Measurements from ENCODE around the gene TNN. TPM values are rescaled to one million over a fixed set of nuclear protein-coding genes. Genes with fewer than 3 reads are reported as not detected.

The TNN gene
- total and polyA plus RNA-seq, 2 experiments from 2014 or later, result 0.18 to 0.31 TPM

GRCh38 chr1:175116210-175116798 is 48.7 kb downstream of the TNN start:
- no peak overlapping the region for H3K4me2 ChIP-seq
- peaks cover 20% of the 10 kb centered on the region for H3K9me3 Mint-ChIP-seq
- H3K4me3 Mint-ChIP-seq, result no peak overlapping the region

More at GRCh38 chr1:175116210-175116798, 48.7 kb downstream of the TNN start:
- H3K36me3 ChIP-seq (ENCODE audit: insufficient read depth), result no peaks in the 10 kb centered on the region
- Mint-ChIP-seq H3K4me1 (no peaks in the 10 kb centered on the region), H3K27me3 (ENCODE audit: insufficient read depth, low read depth, poor library complexity) (peaks cover 3% of the 10 kb centered on the region), H3K36me3 (ENCODE audit: low read depth) (peaks cover 6% of the 10 kb centered on the region; the same call in 2 of the 3 replicates), H3K27ac (no peak overlapping the region)
- no peaks in the 10 kb centered on the region for H3F3A ChIP-seq (replicated peaks; ENCODE audit: low read depth)
- DNase-seq (ENCODE audit: low spot score) (no peak), ATAC-seq (no peak)
- no peaks in the 10 kb centered on the region for H3K4me1 ChIP-seq (ENCODE audit: insufficient read depth)
- TF ChIP-seq ZNF462 (CRISPR knock-in tag; IDR thresholded peaks at IDR 0.05) (no peak), ETS1 (IDR thresholded peaks at IDR 0.05) (no peak), POLR2AphosphoS5 (IDR thresholded peaks at IDR 0.05; ENCODE audit: low read depth) (no peak), NANOG (IDR thresholded peaks at IDR 0.05; ENCODE audit: borderline replicate concordance) (no peak), CTCF (conservative IDR thresholded peaks at IDR 0.05; ENCODE audit: low read depth in 2 of 2) (no peak), STAT1 (IDR thresholded peaks at IDR 0.05; ENCODE audit: unreplicated experiment) (no peak), ZNF331 (CRISPR knock-in tag; IDR thresholded peaks at IDR 0.05; ENCODE audit: low read depth) (no peak), EZH2 (IDR thresholded peaks at IDR 0.05; ENCODE audit: low read depth, unreplicated experiment) (no peak), CREB1 (CRISPR knock-in tag; IDR thresholded peaks at IDR 0.05; ENCODE audit: low read depth) (no peak), EZH2phosphoT487 (IDR thresholded peaks at IDR 0.05; ENCODE audit: unreplicated experiment) (no peak), ZNF114 (CRISPR knock-in tag; IDR thresholded peaks at IDR 0.05) (no peak)
- no peaks in the 10 kb centered on the region for H3K27me3 ChIP-seq (ENCODE audit: insufficient read depth)
- no peaks in the 10 kb centered on the region for H3K79me2 ChIP-seq (replicated peaks; ENCODE audit: insufficient read depth)
- no peaks in the 10 kb centered on the region for H4K20me1 ChIP-seq (replicated peaks; ENCODE audit: insufficient read depth)
- no peak overlapping the region for H3K4me3 ChIP-seq
- H2AFZ ChIP-seq, result peak overlapping the region; percentile 63
- no peaks in the 10 kb centered on the region for H3K9me2 ChIP-seq (ENCODE audit: insufficient read depth)
- H3K27ac ChIP-seq (ENCODE audit: low read depth), result no peak overlapping the region

All from GM23338 (cell line).